HG02840 (cell line): ENCODE measurements around the gene SHOX.
"Not testable (repeated sequence)": the region's sequence is repeated elsewhere in the genome, so short reads cannot be mapped to it uniquely, and the experiment has no call there.

Experiments used
- ATAC-seq: cut with Tn5 transposase; IDR thresholded peaks from one replicate; pipeline ENCODE4 v1.9.1; 2021; ENCODE audit warnings: mild to moderate bottlenecking, moderate library complexity, moderate number of reproducible peaks; ENCODE audit not compliant: unreplicated experiment, low FRiP score

Gene SHOX

DNA sequence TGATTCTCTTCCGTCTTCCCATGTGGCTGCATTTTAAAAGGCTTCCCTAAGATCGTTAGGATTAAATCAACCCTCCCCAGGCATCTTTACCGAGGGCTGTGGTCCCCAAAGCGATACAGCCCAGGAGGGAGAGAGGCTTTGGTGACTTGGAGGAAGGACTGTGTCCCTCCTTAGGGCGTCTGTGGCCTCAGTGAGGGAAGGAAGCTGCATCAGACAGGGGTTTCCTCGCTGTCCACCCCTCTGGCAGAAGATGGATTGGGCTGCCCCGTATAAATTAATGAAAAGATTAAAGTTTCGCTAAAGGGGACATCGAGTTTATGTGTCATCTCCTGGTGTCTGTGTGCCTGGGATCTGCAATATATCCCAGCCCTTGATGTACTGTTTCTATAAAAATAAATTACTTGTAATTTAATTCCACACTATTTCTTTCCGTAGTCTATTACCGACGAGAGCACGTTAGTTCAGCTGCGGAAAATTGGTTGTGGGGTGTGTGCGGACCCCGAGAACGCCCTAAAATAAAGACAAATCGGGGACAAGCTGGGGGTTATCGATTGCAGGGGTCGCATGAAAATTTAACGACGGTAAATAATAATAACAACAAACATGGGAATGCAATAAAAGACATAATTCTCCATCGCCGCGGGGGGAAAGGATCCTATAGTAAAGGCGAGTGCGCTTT, 6.5 kb downstream of the SHOX start:
- ATAC-seq: no peak

DNA sequence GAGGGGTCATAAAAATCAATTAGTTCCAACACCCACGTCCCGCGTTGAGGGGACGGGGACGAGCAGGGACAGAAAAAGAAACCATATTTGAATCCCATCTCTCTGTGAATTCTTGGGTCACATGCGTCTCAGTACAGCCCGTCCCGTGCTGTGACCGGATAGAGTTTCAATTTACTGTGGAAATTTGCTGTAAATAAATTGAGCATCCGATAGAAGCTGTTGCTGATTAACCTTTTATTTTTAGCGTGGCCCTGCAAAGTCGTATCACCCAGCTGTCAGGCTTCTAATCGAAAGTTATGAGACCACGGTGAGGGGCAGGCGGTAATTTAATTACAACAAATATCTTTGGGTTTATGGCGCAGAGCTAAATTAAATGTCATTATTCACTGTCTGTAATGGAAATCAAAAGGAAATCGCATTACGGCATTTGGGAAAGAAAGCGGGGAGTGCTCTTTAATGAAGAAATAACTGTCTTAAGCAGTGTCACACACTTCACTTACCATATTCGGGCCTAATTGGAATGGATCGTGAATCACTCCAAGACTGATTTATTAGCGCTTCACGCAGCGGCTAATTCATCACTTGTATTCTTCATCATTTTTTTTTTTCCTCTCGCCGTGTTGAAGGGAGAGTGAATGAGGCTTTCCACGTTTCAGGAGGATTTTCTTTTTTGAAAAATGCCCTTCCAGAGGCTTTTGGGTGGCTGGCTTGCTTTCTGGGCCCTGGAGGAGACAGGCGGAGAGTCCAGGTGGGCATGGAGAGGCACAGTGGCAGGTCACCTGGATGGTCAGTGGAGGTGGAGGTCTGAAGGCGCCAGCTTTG, 7.3 kb downstream of the SHOX start:
- ATAC-seq: no peak

DNA sequence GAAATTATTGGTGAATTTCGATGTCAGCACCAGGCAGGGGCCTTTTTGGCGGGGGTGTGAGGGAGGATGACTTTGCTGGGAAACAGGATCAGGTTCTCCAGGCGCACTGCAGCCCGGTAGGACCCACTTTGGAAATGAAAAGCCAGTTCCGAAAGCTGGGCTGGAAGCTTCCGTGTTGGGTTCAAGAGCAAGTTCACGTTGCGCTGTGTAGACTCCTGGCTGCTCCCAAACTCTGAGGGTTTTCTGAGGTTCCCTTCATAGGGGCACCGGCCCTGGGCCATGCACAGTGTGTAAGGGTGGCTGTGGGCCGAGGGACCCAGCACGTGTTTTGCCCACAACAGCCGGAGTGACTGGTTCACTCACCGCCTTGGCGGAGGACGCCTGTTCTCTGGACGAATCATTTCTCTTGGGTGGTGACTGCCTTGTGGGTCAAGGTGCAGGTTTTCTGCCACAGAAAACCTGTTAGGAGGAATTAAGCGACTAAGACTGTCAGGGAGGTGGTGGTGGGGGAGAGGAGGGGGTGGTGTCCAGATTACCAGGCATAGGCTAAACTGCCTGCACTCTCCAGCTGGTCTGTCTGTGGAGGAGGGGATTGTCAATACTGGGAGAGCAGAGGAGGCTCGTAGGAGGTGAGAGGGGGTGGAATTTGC, 8.0 kb downstream of the SHOX start:
- ATAC-seq: no peak

DNA sequence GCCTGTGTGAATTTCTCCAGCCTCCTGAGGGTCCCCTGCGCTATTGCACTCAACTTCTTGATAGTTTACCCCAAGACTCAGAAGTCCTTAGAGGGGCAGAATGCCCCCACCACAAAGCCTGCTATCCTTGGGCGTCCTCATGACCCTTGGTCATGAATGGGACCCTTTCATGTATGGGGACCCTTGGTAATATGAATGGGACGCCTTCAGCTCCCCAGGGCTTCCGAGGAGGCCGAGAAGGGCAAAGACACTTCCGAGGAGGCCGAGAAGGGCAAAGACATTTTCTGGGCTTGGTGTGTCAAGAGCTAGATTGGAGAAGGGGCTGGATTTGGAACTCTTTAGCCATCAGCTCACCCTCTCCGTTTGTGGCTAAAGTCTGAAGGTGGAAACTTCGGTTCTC, 8.6 kb downstream of the SHOX start:
- ATAC-seq: no peak

DNA sequence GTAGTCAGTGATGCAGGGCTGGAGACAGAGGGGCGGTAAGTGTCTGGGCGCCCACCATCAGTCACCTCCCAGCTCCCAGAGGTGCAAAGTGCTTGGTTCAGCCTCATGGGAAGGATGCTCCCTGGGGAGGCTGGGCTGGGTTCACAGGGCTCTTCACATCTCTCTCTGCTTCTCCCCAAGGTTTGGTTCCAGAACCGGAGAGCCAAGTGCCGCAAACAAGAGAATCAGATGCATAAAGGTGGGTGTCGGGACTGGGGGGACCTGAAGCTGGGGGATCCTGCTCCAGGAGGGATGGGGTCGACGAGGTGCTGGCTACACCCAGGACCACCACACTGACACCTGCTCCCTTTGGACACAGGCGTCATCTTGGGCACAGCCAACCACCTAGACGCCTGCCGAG, 10.1 kb downstream of the SHOX start:
- ATAC-seq: no peak

DNA sequence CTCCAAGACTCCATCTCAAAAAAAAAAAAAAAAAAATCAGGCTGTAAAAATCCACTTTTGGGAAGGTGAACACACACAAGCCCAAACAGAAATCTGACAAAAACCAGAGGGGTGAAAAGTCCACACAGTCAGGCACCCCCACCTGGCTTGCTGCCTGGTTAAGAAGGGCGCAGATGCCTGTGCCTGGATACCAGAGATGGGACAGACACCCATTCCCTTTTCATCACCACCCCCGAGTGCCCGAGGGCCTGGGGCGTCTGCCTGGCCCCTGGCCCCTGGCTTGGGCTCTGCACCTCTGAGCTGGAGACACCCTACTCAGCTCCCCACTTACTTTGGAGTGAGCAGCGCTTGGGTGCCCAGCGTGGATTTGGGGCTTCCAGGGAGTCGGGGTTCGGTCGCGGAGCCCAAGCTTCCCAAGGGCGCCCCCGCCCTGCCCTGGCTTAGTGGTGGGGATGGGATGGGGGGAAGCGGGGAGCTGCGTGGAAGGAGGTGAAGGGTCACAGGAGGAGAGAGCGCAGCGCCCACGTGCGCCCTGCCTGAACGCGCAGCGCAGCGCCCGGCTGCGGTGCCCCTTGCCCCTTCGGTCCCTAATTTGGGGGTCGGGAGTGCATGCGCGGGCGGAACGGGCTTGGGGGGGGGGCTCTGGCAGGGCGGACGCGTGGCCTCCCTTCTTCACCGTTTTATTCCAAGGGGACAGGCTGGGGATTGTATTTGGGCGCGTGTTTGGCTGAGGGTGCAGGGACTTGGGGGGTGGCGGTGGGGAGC, 11.3 kb downstream of the SHOX start:
- ATAC-seq: no peak

DNA sequence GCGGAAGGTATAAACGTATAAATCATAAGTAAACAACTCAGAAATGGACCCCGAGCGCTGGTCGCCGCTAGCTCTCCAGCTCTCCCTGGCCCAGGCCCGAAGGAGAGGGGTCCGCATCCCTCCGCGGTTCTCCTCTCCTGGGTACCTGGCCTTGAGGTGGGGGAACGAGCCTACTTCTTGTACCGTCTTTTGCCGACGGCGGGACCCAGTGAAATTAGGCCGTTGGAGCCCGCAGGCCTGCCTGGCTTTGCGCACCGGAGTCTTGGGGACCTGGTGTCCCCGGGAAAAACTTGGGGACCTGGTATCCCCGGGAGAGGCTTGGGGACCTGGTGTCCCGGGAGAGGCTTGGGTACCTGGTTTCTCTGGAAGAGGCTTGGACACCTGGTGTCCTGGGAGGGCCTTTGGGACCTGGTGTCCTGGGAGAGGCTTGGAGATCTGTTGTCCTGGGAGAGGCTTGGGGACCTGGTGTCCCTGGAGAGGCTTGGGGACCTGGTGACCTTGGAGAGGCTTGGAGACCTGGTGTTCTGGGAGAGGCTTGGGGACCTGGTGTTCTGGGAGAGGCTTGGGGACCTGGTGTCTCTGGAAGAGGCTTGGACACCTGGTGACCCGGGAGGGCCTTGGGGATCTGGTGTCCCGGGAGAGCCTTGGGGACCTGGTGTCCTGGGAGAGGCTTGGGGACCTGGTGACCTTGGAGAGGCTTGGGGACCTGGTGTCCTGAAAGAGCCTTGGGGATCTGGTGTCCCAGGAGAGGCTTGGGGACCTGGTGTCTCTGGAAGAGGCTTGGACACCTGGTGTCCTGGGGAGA, 12.0 kb downstream of the SHOX start:
- ATAC-seq: no peak

DNA sequence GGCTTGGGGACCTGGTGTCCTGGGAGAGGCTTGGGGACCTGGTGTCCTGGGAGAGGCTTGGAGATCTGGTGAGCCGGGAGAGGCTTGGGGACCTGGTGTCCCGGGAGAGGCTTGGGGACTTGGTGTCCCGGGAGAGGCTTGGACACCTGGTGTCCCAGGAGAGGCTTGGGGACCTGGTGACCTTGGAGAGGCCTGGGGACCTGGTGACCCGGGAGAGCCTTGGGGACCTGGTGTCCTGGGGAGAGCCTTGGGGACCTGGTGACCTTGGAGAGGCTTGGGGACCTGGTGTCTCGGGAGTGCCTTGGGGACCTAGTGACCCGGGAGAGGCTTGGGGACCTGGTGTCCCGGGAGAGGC, 12.6 kb downstream of the SHOX start:
- ATAC-seq: no peak

DNA sequence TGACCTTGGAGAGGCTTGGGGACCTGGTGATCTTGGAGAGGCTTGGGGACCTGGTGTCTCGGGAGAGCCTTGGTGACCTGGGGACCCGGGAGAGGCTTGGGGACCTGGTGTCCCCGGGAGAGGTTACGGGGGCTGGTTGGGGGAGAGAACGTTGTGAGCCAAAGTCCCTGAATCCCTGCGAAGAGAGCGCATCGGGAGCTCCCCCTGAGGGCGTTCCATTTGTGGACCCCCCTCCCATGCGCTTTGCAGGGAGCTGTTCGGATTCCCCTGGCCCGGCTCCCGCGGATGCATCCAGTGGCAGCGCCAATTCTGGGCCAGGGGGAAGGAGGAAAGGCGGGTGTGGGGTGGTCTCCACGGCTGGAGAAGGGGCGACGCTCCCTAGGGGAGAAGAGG, 13.3 kb downstream of the SHOX start:
- no peak for ATAC-seq

DNA sequence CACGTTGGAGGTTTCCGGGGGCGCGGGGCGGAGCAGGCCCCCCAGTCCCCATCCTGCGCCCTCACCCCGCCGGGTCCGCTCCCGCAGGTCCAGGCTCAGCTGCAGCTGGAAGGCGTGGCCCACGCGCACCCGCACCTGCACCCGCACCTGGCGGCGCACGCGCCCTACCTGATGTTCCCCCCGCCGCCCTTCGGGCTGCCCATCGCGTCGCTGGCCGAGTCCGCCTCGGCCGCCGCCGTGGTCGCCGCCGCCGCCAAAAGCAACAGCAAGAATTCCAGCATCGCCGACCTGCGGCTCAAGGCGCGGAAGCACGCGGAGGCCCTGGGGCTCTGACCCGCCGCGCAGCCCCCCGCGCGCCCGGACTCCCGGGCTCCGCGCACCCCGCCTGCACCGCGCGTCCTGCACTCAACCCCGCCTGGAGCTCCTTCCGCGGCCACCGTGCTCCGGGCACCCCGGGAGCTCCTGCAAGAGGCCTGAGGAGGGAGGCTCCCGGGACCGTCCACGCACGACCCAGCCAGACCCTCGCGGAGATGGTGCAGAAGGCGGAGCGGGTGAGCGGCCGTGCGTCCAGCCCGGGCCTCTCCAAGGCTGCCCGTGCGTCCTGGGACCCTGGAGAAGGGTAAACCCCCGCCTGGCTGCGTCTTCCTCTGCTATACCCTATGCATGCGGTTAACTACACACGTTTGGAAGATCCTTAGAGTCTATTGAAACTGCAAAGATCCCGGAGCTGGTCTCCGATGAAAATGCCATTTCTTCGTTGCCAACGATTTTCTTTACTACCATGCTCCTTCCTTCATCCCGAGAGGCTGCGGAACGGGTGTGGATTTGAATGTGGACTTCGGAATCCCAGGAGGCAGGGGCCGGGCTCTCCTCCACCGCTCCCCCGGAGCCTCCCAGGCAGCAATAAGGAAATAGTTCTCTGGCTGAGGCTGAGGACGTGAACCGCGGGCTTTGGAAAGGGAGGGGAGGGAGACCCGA, 14.0 kb downstream of the SHOX start:
- no peak for ATAC-seq

DNA sequence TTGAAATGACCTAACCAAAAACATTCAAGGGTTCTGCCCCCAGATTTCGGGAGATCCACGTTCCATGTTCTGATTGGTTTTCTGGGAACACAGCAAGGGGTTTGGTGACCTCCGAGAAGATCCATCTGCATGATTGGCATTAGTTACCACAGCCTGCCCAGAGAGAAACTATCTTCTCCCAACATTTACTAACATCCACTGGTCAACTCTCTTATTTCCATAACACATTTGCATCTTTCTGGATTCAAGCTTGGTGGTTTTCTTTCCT, 15.6 kb downstream of the SHOX start:
- no peak for ATAC-seq

DNA sequence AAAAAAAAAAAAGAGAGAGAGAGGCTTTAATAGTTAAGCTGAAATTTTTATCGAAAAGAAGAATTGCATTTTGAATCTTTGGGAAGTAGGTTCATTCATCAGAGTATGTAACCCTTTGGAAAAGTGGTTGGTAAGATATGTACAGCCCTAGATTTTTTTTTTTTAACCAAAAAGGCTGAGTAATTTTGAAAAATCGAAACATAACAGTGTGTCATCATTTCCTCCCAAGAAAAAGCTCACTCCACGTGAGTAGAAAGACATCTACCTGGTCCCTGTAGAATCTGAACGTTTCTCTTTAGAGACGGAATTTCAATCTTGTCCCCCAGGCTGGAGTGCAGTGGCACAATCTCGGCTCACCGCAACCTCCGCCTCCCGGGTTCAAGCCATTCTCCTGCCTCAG, 16.2 kb downstream of the SHOX start:
- no peak for ATAC-seq

DNA sequence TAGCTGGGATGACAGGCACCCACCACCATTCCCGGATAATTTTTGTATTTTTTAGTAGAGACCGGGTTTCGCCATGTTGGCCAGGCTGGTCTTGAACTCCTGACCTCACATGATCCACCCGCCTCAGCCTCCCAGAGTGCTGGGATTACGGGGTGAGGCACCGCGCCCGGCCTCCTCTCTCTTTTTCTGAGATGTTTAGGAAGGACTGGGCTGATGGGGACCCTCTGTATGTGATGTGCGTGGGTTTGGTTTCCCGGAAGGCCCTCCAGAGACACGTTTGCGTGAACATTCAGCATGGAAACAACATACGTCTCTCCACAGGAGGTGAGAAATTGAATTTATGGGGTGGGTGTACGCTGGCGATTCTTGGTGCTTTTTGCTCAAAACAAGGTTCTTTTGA, 18.6 kb downstream of the SHOX start:
- no peak for ATAC-seq

DNA sequence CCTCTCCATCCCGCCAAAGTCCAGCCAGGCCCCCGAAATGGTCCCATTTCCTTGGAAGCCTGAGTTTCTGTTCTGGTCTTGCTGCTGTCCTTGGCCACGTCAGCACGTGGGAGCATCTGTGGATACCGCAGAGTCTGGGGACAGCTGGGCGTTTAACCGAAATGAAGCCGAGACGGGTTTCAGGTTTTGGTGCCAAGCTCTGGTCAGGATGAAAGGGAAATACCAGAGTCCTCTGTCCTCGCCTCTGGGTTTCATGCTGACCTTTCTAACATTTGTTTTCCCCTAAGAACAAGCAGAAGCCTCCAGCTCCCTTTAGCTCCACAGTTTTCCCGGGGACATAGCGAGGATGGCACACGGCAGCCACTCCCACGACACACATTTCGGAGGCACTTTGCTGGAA, 19.7 kb downstream of the SHOX start:
- no peak for ATAC-seq

DNA sequence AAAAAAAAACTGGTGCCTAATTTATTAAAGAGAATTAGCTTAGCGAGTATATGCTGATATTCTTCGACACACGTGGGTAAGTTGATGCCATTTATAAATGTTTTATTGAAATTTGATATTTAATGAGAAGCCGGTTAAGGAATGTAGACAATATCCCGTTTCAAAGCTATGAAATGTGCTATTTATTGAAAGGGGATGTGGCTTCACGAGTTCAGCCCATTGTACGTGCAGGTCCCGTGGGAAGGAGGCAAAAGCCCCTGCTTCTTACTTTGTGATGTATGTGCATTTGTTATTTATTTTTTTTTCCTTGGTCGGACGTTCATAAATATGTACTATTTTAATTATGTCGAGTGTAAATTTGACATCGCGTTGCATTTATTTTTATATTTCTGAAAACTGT, 20.2 kb downstream of the SHOX start:
- no peak for ATAC-seq

DNA sequence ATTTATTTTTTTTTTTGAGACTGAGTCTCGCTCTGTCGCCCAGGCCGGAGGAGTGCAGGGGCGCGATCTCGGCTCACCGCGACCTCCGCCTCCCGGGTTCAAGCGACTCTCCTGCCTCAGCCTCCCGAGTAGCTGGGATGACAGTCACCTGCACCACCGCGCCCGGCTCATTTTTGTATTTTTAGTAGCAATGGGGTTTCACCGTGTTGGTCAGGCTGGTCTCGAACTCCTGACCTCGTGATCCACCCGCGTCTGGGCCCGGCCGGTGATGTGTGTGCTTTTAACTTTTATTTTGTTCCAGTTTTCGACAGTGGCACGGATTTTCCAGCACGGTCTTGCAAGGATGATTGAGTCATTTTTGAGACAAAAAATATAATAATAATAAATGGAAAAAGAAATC, 21.3 kb downstream of the SHOX start:
- ATAC-seq: not testable (repeated sequence)

DNA sequence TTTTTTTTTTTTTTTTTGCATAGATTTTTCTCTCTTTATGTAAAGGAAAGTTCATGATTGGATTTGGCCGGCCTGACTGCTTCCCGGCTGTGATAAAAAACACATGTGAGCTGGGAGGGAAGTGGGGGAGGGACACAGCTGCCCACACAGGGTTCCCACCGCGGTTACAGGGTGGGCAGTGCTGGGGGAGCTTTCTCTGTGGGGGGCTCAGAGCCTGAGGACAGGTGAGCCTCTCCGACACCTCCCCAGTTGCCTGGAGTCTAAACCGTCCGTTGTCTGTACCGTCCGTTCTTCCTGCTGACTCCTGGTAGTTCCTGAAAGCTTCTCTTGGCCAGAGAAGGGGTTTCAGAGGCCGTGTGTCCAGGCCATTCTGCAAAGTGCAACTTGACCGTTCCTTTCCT, 21.8 kb downstream of the SHOX start:
- ATAC-seq: no peak

DNA sequence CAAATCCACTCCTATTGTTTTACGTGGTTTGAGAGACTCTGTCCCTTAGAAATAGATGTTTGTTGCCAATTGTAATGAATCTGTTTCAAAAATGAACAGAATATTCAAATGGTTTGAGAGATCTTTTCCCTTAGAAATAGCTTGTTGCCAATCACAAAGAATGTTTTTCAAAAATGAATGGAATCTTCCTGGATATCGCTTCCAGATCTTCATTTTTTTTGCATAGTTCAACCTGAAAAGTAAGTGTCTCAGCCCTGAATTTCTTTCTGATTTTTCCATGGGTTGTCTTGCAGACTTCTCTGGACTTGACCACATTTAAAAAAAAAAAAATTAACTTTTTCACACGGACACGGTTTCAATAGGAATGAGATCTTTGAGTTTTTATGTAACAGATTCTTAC, 22.7 kb downstream of the SHOX start:
- ATAC-seq: no peak

DNA sequence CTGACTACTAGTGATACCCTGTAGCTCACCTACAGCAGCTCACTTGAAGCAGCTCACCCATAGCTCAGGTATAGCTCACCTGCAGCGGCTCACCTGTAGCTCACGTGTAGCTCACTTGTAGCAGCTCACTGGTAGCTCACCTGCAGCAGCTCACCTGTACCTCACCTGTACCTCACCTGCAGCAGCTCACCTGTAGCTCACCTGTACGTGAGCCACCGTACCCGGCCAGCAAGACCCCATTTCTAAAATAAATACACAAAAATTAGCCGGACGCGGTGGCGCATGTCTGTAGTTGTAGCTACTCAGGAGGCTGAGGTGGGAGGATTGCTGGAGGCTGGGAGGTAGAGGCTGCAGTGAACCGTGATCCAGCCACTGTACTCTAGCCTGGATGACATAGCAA, 30.6 kb downstream of the SHOX start:
- ATAC-seq: no peak
